H9 (cell line): ENCODE measurements around the gene HNRNPH2. TPM values are rescaled to one million over a fixed set of nuclear protein-coding genes. Genes with fewer than 3 reads are reported as not detected.

Experiments
- DNase-seq: peaks from one replicate; pipeline ENCODE4 v3.0.0-alpha.2; 2017
- H2AFZ ChIP-seq: one replicate; pipeline ENCODE4 v1.6.1; 2013; ENCODE audit warnings: mild to moderate bottlenecking, low read length, control low read depth, moderate library complexity
- H2AK5ac ChIP-seq: 2 replicates; pipeline ENCODE4 v1.6.1; 2013; ENCODE audit warnings: low read length, control low read depth, mixed read lengths; ENCODE audit not compliant: insufficient read length
- H2BK120ac ChIP-seq: one replicate; pipeline ENCODE4 v1.6.1; 2013; ENCODE audit warnings: low read depth, mild to moderate bottlenecking, low read length, control low read depth, inconsistent platforms; ENCODE audit not compliant: poor library complexity, severe bottlenecking
- H2BK12ac ChIP-seq: 2 replicates; pipeline ENCODE4 v1.6.1; 2013; ENCODE audit warnings: low read length, control low read depth, mixed read lengths, low read depth; ENCODE audit not compliant: insufficient read length
- H2BK15ac ChIP-seq: 2 replicates; pipeline ENCODE4 v1.6.1; 2013; ENCODE audit warnings: low read depth, low read length, control low read depth
- H2BK20ac ChIP-seq: one replicate; pipeline ENCODE4 v1.6.1; 2013; ENCODE audit warnings: low read depth, mild to moderate bottlenecking, low read length, control low read depth, inconsistent platforms; ENCODE audit not compliant: poor library complexity, severe bottlenecking
- H2BK5ac ChIP-seq: 2 replicates; pipeline ENCODE4 v1.6.1; 2013; ENCODE audit warnings: low read length, control low read depth, mixed read lengths; ENCODE audit not compliant: insufficient read length
- H3K14ac ChIP-seq: 2 replicates; pipeline ENCODE4 v1.6.1; 2013; ENCODE audit warnings: low read length, control low read depth; ENCODE audit not compliant: insufficient read depth
- H3K18ac ChIP-seq: 2 replicates; pipeline ENCODE4 v1.6.1; 2013; ENCODE audit warnings: low read depth, mild to moderate bottlenecking, mixed read lengths, low read length, control low read depth; ENCODE audit not compliant: insufficient read length
- H3K23ac ChIP-seq: 2 replicates; pipeline ENCODE4 v1.6.1; 2013; ENCODE audit warnings: low read length, control low read depth, mixed read lengths, low read depth; ENCODE audit not compliant: insufficient read length
- H3K23me2 ChIP-seq: 2 replicates; pipeline ENCODE4 v1.6.1; 2013; ENCODE audit warnings: low read depth, mild to moderate bottlenecking, mixed read lengths, low read length, control low read depth; ENCODE audit not compliant: insufficient read length, poor library complexity, severe bottlenecking
- H3K27ac ChIP-seq: 2 replicates; pipeline ENCODE4 v1.5.1; 2013; ENCODE audit warnings: low read length, control low read depth, mixed read lengths, low read depth; ENCODE audit not compliant: insufficient read length
- H3K27me3 ChIP-seq: 2 replicates; pipeline ENCODE4 v1.6.1; 2013; ENCODE audit warnings: low read length, control low read depth, inconsistent platforms; ENCODE audit not compliant: insufficient read depth
- H3K4ac ChIP-seq: 2 replicates; pipeline ENCODE4 v1.6.1; 2013; ENCODE audit warnings: low read depth, mild to moderate bottlenecking, control low read depth, inconsistent platforms, low read length, moderate library complexity
- H3K4me1 ChIP-seq: 2 replicates; pipeline ENCODE4 v1.6.1; 2013; ENCODE audit warnings: low read length, control low read depth, inconsistent platforms; ENCODE audit not compliant: insufficient read depth
- H3K4me2 ChIP-seq: 2 replicates; pipeline ENCODE4 v1.6.1; 2013; ENCODE audit warnings: low read length, control low read depth, mixed read lengths; ENCODE audit not compliant: insufficient read length, insufficient read depth
- H3K56ac ChIP-seq: 2 replicates; pipeline ENCODE4 v1.6.1; 2013; ENCODE audit warnings: low read depth, mild to moderate bottlenecking, mixed read lengths, low read length, control low read depth; ENCODE audit not compliant: insufficient read length
- H3K79me1 ChIP-seq: 2 replicates; pipeline ENCODE4 v1.6.1; 2013; ENCODE audit warnings: low read depth, mild to moderate bottlenecking, moderate library complexity, low read length, control low read depth, inconsistent platforms; ENCODE audit not compliant: insufficient read depth, poor library complexity, severe bottlenecking
- H3K79me2 ChIP-seq: 2 replicates; pipeline ENCODE4 v1.6.1; 2013; ENCODE audit warnings: low read length, control low read depth, inconsistent platforms; ENCODE audit not compliant: insufficient read depth
- H3K9ac ChIP-seq: 2 replicates; pipeline ENCODE4 v1.6.1; 2013; ENCODE audit warnings: low read length, control low read depth, mixed read lengths; ENCODE audit not compliant: insufficient read length; ENCODE audit errors: extremely low read depth
- H3K9me3 ChIP-seq: one replicate; pipeline ENCODE4 v1.6.1; 2013; ENCODE audit warnings: low read depth, low read length, inconsistent platforms; ENCODE audit not compliant: control insufficient read depth
- H3T11ph ChIP-seq: one replicate; pipeline ENCODE4 v1.6.1; 2013; ENCODE audit warnings: mild to moderate bottlenecking, low read length, control low read depth, inconsistent platforms
- H4K20me1 ChIP-seq: one replicate; pipeline ENCODE4 v1.6.1; 2013; ENCODE audit not compliant: control insufficient read depth, insufficient read length, insufficient read depth
- H4K5ac ChIP-seq: 2 replicates; pipeline ENCODE4 v1.6.1; 2013; ENCODE audit warnings: low read depth, mild to moderate bottlenecking, mixed read lengths, low read length, control low read depth; ENCODE audit not compliant: insufficient read length
- H4K8ac ChIP-seq: replicated peaks from 2 replicates; pipeline ENCODE4 v1.6.1; 2013; ENCODE audit warnings: low read length, control low read depth, mixed read lengths, low read depth; ENCODE audit not compliant: insufficient read length
- H4K91ac ChIP-seq: 2 replicates; pipeline ENCODE4 v1.6.1; 2013; ENCODE audit warnings: low read depth, mild to moderate bottlenecking, moderate library complexity, mixed read lengths, low read length, control low read depth; ENCODE audit not compliant: insufficient read length
- H3K27ac Mint-ChIP-seq, 3 experiments: 2 replicates in 2 of 3; 3 replicates in 1 of 3; pipeline ENCODE4 v1.8.0; 2020 to 2021; ENCODE audit warnings: mixed read lengths in 3 of 3, mild to moderate bottlenecking in 1 of 3, moderate library complexity in 1 of 3
- H3K27me3 Mint-ChIP-seq: 2 replicates; pipeline ENCODE4 v1.8.0; 2021; ENCODE audit warnings: low read depth, mild to moderate bottlenecking, moderate library complexity, mixed read lengths
- H3K36me3 Mint-ChIP-seq, 3 experiments: 2 replicates in 2 of 3; 3 replicates in 1 of 3; pipeline ENCODE4 v1.8.0; 2020 to 2021; ENCODE audit warnings: low read depth in 3 of 3, mixed read lengths in 3 of 3; ENCODE audit not compliant: insufficient read depth in 1 of 3
- H3K4me1 Mint-ChIP-seq, 2 experiments: 2 replicates each; pipeline ENCODE4 v1.8.0; 2020; ENCODE audit warnings: mixed read lengths in 2 of 2
- H3K4me3 Mint-ChIP-seq, 2 experiments: 2 replicates in 1 of 2; 3 replicates in 1 of 2; pipeline ENCODE4 v1.8.0; 2020 to 2021; ENCODE audit warnings: mild to moderate bottlenecking in 2 of 2, mixed read lengths in 2 of 2, moderate library complexity in 1 of 2
- H3K9me3 Mint-ChIP-seq, 2 experiments: 2 replicates in 1 of 2; 3 replicates in 1 of 2; pipeline ENCODE4 v1.8.0; 2020; ENCODE audit warnings: mild to moderate bottlenecking in 2 of 2, mixed read lengths in 2 of 2, moderate library complexity in 1 of 2
- CTCF ChIP-seq: fragments of 200-600 bp; sonication (generic); conservative IDR thresholded peaks from 3 replicates; pipeline ENCODE4 v1.8.0; 2021; ENCODE audit warnings: antibody characterized with exemption, mild to moderate bottlenecking
- WGBS: extraction: QIAGEN DNeasy Blood & Tissue Kit; methylation state at CpG from one replicate; pipeline ENCODE4 v1.1.7; 2013; ENCODE audit warnings: missing lambda C conversion rate, low lambda C conversion rate, mixed read lengths; ENCODE audit not compliant: insufficient read length; ENCODE audit errors: extremely low coverage; 5-methylcytosine and 5-hydroxymethylcytosine counted together
- total RNA-seq: library from RNA; stranded (reverse); gene quantifications from 2 replicates; pipeline ENCODE4 v1.2.1, GENCODE V29; 2021

Gene HNRNPH2
- total RNA-seq, 1 experiment from 2014 or later = 60.2 TPM

- H3K4me2 ChIP-seq = no peak overlapping the region
- DNase-seq = no peak
- H4K5ac ChIP-seq = no peak overlapping the region
- no peak overlapping the region for H4K8ac ChIP-seq
- no peak overlapping the region for H2BK5ac ChIP-seq
- H3T11ph ChIP-seq = no peak overlapping the region
- H2AFZ ChIP-seq = no peak overlapping the region
- peaks cover 43% of the 10 kb centered on the region for H3K9me3 ChIP-seq
- no peak overlapping the region for H2AK5ac ChIP-seq
- Mint-ChIP-seq H3K27me3 (no peaks in the 10 kb centered on the region), H3K27ac (no peak overlapping the region), H3K4me3 (no peak overlapping the region), H3K9me3 (peaks cover 45 to 55% of the 10 kb centered on the region in 2 experiments), H3K4me1 (peaks cover 3 to 13% of the 10 kb centered on the region in 2 experiments), H3K36me3 (no peaks in the 10 kb centered on the region; a peak in 1 of 7 replicates)
- H3K56ac ChIP-seq = no peak overlapping the region
- no peak for TF ChIP-seq CTCF
- WGBS = no CpG with 5 or more reads among the region's 4 CpGs
- H3K9ac ChIP-seq = no peak overlapping the region
- no peak overlapping the region for H3K18ac ChIP-seq
- no peaks in the 10 kb centered on the region for H3K23me2 ChIP-seq
- H3K4ac ChIP-seq = no peak overlapping the region
- H4K20me1 ChIP-seq = no peaks in the 10 kb centered on the region
- no peaks in the 10 kb centered on the region for H3K27me3 ChIP-seq
- H3K4me1 ChIP-seq = no peaks in the 10 kb centered on the region
- no peak overlapping the region for H2BK20ac ChIP-seq
- H2BK12ac ChIP-seq = no peak overlapping the region
- no peak overlapping the region for H4K91ac ChIP-seq
- no peaks in the 10 kb centered on the region for H3K79me2 ChIP-seq
- no peaks in the 10 kb centered on the region for H3K79me1 ChIP-seq
- no peak overlapping the region for H2BK120ac ChIP-seq
- no peak overlapping the region for H3K23ac ChIP-seq
- H2BK15ac ChIP-seq = no peak overlapping the region
- no peak overlapping the region for H3K27ac ChIP-seq
- no peak overlapping the region for H3K14ac ChIP-seq
These were observed 24.3 kb upstream of the HNRNPH2 start for GRCh38 chrX:101383679-101384205.
